HG02884 (cell line): ENCODE data around the gene SLITRK5.
A peak's percentile ranks its signal among the peaks of the same experiment; 100 is the strongest.

Experiments used
- ATAC-seq: cut with Tn5 transposase; IDR thresholded peaks from one replicate; pipeline ENCODE4 v1.9.1; 2021; ENCODE audit warnings: mild to moderate bottlenecking, moderate library complexity; ENCODE audit not compliant: unreplicated experiment

The SLITRK5 gene

GRCh38 chr13:87671031-87671752, at the start of gene SLITRK5:
SLITRK5 (plus strand) TSS chr13:87671371; CDS start chr13:87675389, 4,018 bp downstream.
- ATAC-seq: peak; percentile 97

- ATAC-seq: no peak
Measured at GRCh38 chr13:87622971-87623370, 48.2 kb upstream of the SLITRK5 start.

- no peak for ATAC-seq
Measured at GRCh38 chr13:87656306-87656705, 14.9 kb upstream of the SLITRK5 start.

DNA sequence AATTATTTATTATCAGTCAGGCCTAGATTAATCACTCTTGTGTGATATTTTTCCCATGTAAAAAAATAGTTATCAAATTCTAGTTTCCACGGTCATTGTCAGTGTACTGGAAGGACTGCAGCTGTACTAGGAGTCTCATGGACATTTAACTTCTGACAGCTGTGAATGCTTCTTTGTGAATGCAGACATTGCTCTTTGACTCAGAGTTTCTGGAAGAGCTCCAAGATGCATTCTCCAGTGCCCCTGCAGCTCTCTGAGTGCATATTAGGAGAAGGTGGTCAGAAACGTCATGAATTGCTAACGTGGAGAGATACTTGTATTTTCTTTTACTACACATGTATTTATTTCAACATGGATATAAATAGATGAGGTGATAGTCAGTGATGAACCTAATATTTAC, 9.7 kb upstream of the SLITRK5 start:
- ATAC-seq: no peak

DNA sequence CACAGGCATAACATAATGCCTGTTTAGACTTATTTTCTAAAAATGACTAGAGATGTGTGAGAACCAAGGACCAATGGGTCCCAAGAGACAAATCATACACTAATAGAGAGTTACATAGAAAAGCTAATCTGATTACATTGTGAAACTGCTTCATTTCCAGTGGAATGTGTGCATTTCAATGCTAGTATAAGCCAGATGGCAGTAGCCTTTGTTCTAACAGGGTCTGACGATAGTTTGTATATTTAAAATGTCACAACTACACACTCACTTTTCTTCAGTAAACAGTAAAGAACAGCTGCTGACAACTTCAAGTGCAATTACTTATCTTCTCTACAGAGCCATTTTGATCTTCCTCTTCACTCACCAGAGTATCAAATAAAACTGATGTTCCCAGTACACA, 4.3 kb upstream of the SLITRK5 start:
- no peak for ATAC-seq

GRCh38 chr13:87667686-87668085, 3.5 kb upstream of the SLITRK5 start:
- no peak for ATAC-seq

DNA sequence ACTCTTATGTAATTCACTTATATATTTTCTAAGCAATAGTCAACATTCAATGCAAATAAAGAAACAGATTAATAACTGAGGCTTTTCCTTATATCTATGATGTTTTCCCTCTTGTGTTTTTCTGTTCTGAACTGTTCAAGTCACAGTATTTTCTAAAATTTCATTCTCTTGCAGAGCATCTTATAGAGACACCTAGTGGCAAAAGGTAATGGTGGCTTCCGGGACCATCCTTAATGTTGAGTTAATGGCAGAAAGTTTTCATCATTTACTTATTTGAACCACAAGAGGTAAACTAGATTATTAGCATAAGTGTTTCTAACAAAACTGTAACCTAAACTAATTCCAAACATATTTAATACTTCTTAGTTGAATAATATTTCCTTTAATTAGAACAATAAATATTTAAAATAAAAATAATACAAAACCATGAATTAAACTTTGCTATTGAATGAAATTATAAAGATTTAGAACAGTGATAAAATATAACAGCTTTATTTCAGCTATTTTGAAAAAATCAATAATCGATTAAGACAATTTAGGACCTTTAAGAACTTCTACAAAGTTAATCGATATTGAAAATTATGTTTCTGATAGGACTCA, 1.7 kb upstream of the SLITRK5 start:
- ATAC-seq: no peak

DNA sequence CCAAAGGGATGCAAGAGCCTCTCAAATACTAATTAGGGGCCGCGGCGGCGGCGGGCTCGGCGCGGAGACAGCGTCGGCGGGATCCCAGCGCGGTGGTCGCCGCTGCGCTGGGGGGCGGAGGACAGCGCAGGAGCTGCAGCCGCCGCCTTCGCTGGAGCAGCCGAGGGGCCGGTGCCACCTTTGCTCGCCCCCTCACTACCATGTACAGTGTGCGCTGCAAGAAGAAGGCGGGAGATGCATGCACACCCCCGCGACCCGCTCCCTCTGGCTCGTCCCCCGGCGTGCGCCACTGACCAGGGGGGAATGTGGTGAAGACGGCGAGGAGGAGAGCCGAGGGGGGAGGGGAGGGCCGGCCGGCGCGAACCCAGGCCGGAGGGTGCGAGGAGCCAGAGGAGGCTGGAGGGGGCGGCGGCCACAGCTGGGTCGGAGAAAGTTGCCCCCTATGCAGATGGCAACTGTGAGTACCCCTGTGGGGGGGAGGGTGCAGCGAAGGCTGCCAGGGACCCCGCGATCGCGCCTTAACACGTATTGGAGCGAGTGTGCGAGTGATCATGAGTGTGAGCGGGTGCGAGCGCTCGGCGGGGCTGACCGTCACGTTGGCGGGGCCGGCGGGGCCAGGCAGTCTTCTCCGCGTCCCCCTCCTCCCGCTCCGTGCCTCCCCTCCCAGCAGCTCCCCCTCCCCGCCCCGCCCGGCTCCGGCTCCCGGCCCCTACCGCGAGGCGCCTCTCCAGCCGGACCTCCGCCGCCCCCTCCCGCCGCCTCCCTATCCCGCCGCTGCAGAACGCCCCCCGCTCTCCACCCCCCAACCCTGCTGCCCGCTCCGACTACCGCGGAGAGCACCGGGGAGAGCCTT, 808 bp downstream of the SLITRK5 start:
- ATAC-seq: no peak

GRCh38 chr13:87674247-87674738, 3.1 kb downstream of the SLITRK5 start:
- ATAC-seq: no peak

DNA sequence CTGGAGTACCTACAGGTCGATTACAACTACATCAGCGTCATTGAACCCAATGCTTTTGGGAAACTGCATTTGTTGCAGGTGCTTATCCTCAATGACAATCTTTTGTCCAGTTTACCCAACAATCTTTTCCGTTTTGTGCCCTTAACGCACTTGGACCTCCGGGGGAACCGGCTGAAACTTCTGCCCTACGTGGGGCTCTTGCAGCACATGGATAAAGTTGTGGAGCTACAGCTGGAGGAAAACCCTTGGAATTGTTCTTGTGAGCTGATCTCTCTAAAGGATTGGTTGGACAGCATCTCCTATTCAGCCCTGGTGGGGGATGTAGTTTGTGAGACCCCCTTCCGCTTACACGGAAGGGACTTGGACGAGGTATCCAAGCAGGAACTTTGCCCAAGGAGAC, 4.7 kb downstream of the SLITRK5 start:
- no peak for ATAC-seq

DNA sequence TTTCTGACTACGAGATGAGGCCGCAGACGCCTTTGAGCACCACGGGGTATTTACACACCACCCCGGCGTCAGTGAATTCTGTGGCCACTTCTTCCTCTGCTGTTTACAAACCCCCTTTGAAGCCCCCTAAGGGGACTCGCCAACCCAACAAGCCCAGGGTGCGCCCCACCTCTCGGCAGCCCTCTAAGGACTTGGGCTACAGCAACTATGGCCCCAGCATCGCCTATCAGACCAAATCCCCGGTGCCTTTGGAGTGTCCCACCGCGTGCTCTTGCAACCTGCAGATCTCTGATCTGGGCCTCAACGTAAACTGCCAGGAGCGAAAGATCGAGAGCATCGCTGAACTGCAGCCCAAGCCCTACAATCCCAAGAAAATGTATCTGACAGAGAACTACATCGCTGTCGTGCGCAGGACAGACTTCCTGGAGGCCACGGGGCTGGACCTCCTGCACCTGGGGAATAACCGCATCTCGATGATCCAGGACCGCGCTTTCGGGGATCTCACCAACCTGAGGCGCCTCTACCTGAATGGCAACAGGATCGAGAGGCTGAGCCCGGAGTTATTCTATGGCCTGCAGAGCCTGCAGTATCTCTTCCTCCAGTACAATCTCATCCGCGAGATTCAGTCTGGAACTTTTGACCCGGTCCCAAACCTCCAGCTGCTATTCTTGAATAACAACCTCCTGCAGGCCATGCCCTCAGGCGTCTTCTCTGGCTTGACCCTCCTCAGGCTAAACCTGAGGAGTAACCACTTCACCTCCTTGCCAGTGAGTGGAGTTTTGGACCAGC, 5.3 kb downstream of the SLITRK5 start:
- no peak for ATAC-seq

DNA sequence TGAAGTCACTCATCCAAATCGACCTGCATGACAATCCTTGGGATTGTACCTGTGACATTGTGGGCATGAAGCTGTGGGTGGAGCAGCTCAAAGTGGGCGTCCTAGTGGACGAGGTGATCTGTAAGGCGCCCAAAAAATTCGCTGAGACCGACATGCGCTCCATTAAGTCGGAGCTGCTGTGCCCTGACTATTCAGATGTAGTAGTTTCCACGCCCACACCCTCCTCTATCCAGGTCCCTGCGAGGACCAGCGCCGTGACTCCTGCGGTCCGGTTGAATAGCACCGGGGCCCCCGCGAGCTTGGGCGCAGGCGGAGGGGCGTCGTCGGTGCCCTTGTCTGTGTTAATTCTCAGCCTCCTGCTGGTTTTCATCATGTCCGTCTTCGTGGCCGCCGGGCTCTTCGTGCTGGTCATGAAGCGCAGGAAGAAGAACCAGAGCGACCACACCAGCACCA, 5.9 kb downstream of the SLITRK5 start:
- no peak for ATAC-seq

DNA sequence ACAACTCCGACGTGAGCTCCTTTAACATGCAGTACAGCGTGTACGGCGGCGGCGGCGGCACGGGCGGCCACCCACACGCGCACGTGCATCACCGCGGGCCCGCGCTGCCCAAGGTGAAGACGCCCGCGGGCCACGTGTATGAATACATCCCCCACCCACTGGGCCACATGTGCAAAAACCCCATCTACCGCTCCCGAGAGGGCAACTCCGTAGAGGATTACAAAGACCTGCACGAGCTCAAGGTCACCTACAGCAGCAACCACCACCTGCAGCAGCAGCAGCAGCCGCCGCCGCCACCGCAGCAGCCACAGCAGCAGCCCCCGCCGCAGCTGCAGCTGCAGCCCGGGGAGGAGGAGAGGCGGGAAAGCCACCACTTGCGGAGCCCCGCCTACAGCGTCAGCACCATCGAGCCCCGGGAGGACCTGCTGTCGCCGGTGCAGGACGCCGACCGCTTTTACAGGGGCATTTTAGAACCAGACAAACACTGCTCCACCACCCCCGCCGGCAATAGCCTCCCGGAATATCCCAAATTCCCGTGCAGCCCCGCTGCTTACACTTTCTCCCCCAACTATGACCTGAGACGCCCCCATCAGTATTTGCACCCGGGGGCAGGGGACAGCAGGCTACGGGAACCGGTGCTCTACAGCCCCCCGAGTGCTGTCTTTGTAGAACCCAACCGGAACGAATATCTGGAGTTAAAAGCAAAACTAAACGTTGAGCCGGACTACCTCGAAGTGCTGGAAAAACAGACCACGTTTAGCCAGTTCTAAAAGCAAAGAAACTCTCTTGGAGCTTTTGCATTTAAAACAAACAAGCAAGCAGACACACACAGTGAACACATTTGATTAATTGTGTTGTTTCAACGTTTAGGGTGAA, 6.6 kb downstream of the SLITRK5 start:
- ATAC-seq: no peak

GRCh38 chr13:87678372-87678752, 7.2 kb downstream of the SLITRK5 start:
- ATAC-seq: no peak

DNA sequence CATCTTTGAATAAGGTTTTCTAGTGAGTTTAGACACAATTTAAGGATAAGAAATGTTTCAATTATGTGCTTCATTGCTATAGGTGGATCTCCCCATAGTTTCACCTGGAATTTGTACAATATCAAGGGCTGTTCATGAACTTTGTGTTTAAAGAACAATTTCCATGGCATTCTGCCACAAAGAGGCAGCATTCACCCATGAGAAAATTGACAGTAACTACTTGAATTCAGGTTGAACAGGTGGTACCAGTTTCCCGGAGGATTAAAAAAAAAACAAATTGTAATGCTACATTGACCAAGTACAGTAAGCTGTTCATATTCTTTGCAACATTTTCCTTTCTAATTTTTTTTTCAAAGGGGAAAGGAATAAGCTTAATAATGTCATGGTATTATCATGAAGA, 9.1 kb downstream of the SLITRK5 start:
- ATAC-seq: no peak

GRCh38 chr13:87684850-87685742, 13.9 kb downstream of the SLITRK5 start:
- no peak for ATAC-seq

GRCh38 chr13:87696458-87696857, 25.3 kb downstream of the SLITRK5 start:
- no peak for ATAC-seq

GRCh38 chr13:87698268-87698667, 27.1 kb downstream of the SLITRK5 start:
- no peak for ATAC-seq

DNA sequence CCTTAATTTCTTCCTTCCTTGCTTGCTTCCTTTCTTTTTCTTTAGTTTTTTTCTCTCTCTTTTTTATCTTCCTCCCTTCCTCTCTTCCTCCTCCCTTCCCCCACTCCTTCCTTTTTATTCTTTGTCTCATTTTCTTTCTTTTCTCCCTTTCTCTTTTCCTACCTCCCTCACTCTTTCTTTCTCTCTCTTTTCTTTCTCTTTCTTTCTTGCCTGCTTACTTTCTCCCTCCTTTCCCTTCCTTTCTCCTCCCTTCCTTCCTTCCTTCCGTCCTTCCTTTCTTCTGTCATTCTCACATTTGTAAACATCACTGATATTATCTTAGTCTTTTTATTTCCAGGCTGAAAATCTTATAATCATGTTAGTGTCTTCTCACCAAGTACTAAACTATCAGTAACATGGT, 38.8 kb downstream of the SLITRK5 start:
- ATAC-seq: no peak
